Neural cell (in vitro differentiated cells): Measurements from ENCODE around the gene HBZ. TPM values are rescaled to one million over a fixed set of nuclear protein-coding genes. Genes with fewer than 3 reads are reported as not detected.
A peak's percentile ranks its signal among the peaks of the same experiment; 100 is the strongest.

Experiments
- H2AFZ ChIP-seq: fragments of 200-600, 300-800 bp; sonication (generic), shearing (Covaris generic); 2 replicates; pipeline ENCODE4 v1.6.0; 2014; ENCODE audit warnings: low read depth, mild to moderate bottlenecking, antibody characterized with exemption, low read length, moderate library complexity
- H3F3A ChIP-seq: fragments of 200-600 bp; shearing (Covaris generic); 2 replicates; pipeline ENCODE4 v1.6.1; 2016; ENCODE audit warnings: mild to moderate bottlenecking, moderate library complexity, mixed read lengths, antibody characterized with exemption, low read length; ENCODE audit not compliant: insufficient read depth, poor library complexity, severe bottlenecking
- H3K27ac ChIP-seq: fragments of 200-600, 300-800 bp; sonication (generic), shearing (Covaris generic); 2 replicates; pipeline ENCODE4 v1.5.1; 2014; ENCODE audit warnings: mild to moderate bottlenecking, low read length, moderate library complexity
- H3K27me3 ChIP-seq: fragments of 300-800, 200-600 bp; sonication (generic), shearing (Covaris generic); 2 replicates; pipeline ENCODE4 v1.6.0; 2014; ENCODE audit warnings: mild to moderate bottlenecking, low read depth, low read length, moderate library complexity; ENCODE audit not compliant: insufficient read depth
- H3K36me3 ChIP-seq: fragments of 300-800, 200-600 bp; sonication (generic), shearing (Covaris generic); 2 replicates; pipeline ENCODE4 v1.5.1; 2014; ENCODE audit warnings: mild to moderate bottlenecking, antibody characterized with exemption, low read length, moderate library complexity; ENCODE audit not compliant: insufficient read depth
- H3K4me2 ChIP-seq: fragments of 300-800, 200-600 bp; sonication (generic), shearing (Covaris generic); 2 replicates; pipeline ENCODE4 v1.6.0; 2014; ENCODE audit warnings: mild to moderate bottlenecking, low read length
- H3K4me3 ChIP-seq: fragments of 300-800, 200-600 bp; sonication (generic), shearing (Covaris generic); 2 replicates; pipeline ENCODE4 v1.5.1; 2014; ENCODE audit warnings: mild to moderate bottlenecking, low read length, moderate library complexity
- H3K79me2 ChIP-seq: fragments of 200-600 bp; shearing (Covaris generic); replicated peaks from 2 replicates; pipeline ENCODE4 v1.6.0; 2014; ENCODE audit warnings: mild to moderate bottlenecking, low read length, moderate library complexity; ENCODE audit not compliant: insufficient read depth
- H3K9ac ChIP-seq: fragments of 300-800, 200-600 bp; sonication (generic), shearing (Covaris generic); 2 replicates; pipeline ENCODE4 v1.6.1; 2016; ENCODE audit warnings: mild to moderate bottlenecking, low read length, mixed read lengths
- H3K9me2 ChIP-seq: fragments of 200-600 bp; shearing (Covaris generic); 2 replicates; pipeline ENCODE4 v1.6.1; 2016; ENCODE audit warnings: mild to moderate bottlenecking, low read length, mixed read lengths; ENCODE audit not compliant: insufficient read depth
- H3K9me3 ChIP-seq: fragments of 200-600, 300-800 bp; sonication (generic), shearing (Covaris generic); 2 replicates; pipeline ENCODE4 v1.6.1; 2016; ENCODE audit warnings: mild to moderate bottlenecking, mixed run types, low read length, moderate library complexity, mixed read lengths
- H4K20me1 ChIP-seq: fragments of 200-600 bp; shearing (Covaris generic); 2 replicates; pipeline ENCODE4 v1.6.1; 2016; ENCODE audit warnings: mild to moderate bottlenecking, mixed run types; ENCODE audit not compliant: insufficient read depth
- CTCF ChIP-seq: fragments of 450-650 bp; IDR thresholded peaks from 2 replicates; pipeline ENCODE4 v1.5.1; 2014; ENCODE audit warnings: antibody characterized with exemption, mild to moderate bottlenecking, moderate library complexity; ENCODE audit not compliant: poor library complexity, severe bottlenecking
- EP300 ChIP-seq: fragments of 450-650 bp; conservative IDR thresholded peaks from 2 replicates; pipeline ENCODE4 v1.6.1; 2014; ENCODE audit warnings: antibody characterized with exemption, mild to moderate bottlenecking, moderate library complexity; ENCODE audit not compliant: poor library complexity, severe bottlenecking
- EZH2 ChIP-seq: fragments of 200-600, 300-800 bp; shearing (Covaris generic), sonication (generic); IDR thresholded peaks from 2 replicates; pipeline ENCODE4 v1.6.1; 2014; ENCODE audit warnings: antibody characterized with exemption, low read length, borderline replicate concordance, mild to moderate bottlenecking; ENCODE audit not compliant: insufficient read depth, poor library complexity, severe bottlenecking
- POLR2AphosphoS5 ChIP-seq: IDR thresholded peaks from 2 replicates; pipeline ENCODE4 v1.6.1; 2012
- RAD21 ChIP-seq: fragments of 450-650 bp; conservative IDR thresholded peaks from 2 replicates; pipeline ENCODE4 v1.6.1; 2014; ENCODE audit warnings: antibody characterized with exemption, mild to moderate bottlenecking, moderate library complexity
- REST ChIP-seq: IDR thresholded peaks from 2 replicates; pipeline ENCODE4 v1.6.1; 2012; ENCODE audit warnings: borderline replicate concordance
- SMC3 ChIP-seq: fragments of 450-650 bp; conservative IDR thresholded peaks from 2 replicates; pipeline ENCODE4 v1.6.1; 2014; ENCODE audit warnings: antibody characterized with exemption, mild to moderate bottlenecking, moderate library complexity; ENCODE audit not compliant: poor library complexity
- TAF1 ChIP-seq: IDR thresholded peaks from 2 replicates; pipeline ENCODE4 v1.6.1; 2012; ENCODE audit warnings: low read depth
- polyA plus RNA-seq: library from polyadenylated mRNA; depleted of rRNA; stranded (reverse); fragments of >200 nt; gene quantifications from 2 replicates; pipeline ENCODE4 v1.2.3, GENCODE V29; 2014

Gene HBZ
- polyA plus RNA-seq, 1 donor from 2014 or later: not detected

GRCh38 chr16:132120-132519 is 20.3 kb upstream of the HBZ start:
- no peak overlapping the region for H3K27ac ChIP-seq
- no peaks in the 10 kb centered on the region for H3K79me2 ChIP-seq
- H3K9ac ChIP-seq: no peak overlapping the region
- H3F3A ChIP-seq: no peaks in the 10 kb centered on the region
- H4K20me1 ChIP-seq: no peaks in the 10 kb centered on the region
- no peaks in the 10 kb centered on the region for H3K27me3 ChIP-seq
- H3K36me3 ChIP-seq: no peaks in the 10 kb centered on the region
- no peaks in the 10 kb centered on the region for H3K9me2 ChIP-seq
- H3K9me3 ChIP-seq: no peaks in the 10 kb centered on the region
- H2AFZ ChIP-seq: no peak overlapping the region
- no peak for TF ChIP-seq TAF1
- H3K4me3 ChIP-seq: no peak overlapping the region
- H3K4me2 ChIP-seq: no peak overlapping the region

- Histone ChIP-seq H3K79me2 (no peaks in the 10 kb centered on the region), H3K27me3 (no peaks in the 10 kb centered on the region), H3K27ac (no peak overlapping the region), H3K9me3 (no peaks in the 10 kb centered on the region), H3F3A (no peaks in the 10 kb centered on the region), H3K4me3 (no peak overlapping the region), H4K20me1 (no peaks in the 10 kb centered on the region), H3K9me2 (no peaks in the 10 kb centered on the region), H3K4me2 (no peak overlapping the region), H2AFZ (no peak overlapping the region), H3K36me3 (no peaks in the 10 kb centered on the region), H3K9ac (no peak overlapping the region)
- TF ChIP-seq SMC3 (no peak), RAD21 (no peak), REST (no peak), CTCF (no peak), POLR2AphosphoS5 (no peak), EP300 (no peak), EZH2 (no peak), TAF1 (no peak)
These were observed 18.7 kb upstream of the HBZ start for GRCh38 chr16:133716-134115.

GRCh38 chr16:138049-138417 is 14.4 kb upstream of the HBZ start:
- H3K27me3 ChIP-seq: no peaks in the 10 kb centered on the region
- peak overlapping the region; percentile 99 for H2AFZ ChIP-seq
- no peaks in the 10 kb centered on the region for H4K20me1 ChIP-seq
- peak overlapping the region; percentile 87 for H3K9ac ChIP-seq
- no peaks in the 10 kb centered on the region for H3K79me2 ChIP-seq
- H3K9me3 ChIP-seq: no peaks in the 10 kb centered on the region
- H3K4me3 ChIP-seq: peak overlapping the region; percentile 84
- H3K27ac ChIP-seq: peak overlapping the region; percentile 84
- H3F3A ChIP-seq: no peaks in the 10 kb centered on the region
- H3K4me2 ChIP-seq: peak overlapping the region; percentile 58
- no peaks in the 10 kb centered on the region for H3K9me2 ChIP-seq
- H3K36me3 ChIP-seq: no peaks in the 10 kb centered on the region
- no peak for TF ChIP-seq CTCF
